AG08395 (cell line): ENCODE data around the gene DCBLD2.

Experiments
- DNase-seq: peaks from one replicate; pipeline ENCODE4 v3.0.0; 2012; ENCODE audit warnings: mixed read lengths, low spot score

DCBLD2 gene

DNA sequence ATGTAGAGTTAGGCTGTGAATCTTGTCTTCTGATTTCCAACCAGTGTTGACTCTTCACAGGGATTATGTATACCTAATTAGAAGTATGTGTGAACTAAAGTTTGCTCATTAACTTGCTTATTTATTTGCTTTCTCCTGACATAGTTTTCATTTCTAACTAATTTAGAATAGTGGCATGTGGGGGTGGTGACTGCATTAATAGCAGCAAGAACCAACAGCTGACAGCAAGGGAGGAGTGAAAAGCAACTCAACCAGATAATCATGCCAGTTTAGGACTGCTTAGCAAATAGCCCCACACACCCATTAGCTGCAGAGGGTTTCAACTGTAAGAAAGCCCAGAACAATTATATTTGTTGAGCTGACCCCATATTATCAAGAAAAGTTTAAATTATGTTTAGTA, 134.6 kb downstream of the DCBLD2 start:
- no peak for DNase-seq

DNA sequence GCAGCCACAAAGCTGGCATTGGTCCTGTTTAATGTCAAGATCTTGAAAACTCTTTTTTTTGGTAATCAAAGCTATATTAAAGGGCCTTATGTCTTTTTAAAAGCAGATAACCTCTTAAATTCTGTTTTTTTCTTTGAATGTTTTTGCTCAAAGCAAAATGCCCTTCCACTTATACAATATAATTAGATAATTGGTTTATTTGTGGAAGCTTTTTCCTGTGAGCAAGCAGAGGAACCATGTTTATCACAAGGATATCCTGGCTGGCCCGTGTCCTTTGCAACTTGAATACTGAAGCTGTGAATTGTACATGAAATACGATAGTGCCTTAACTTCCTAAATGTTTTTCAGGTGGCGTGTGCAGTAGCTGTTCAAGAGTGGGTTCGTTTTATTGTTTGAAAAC, 135.8 kb downstream of the DCBLD2 start:
- no peak for DNase-seq

DNA sequence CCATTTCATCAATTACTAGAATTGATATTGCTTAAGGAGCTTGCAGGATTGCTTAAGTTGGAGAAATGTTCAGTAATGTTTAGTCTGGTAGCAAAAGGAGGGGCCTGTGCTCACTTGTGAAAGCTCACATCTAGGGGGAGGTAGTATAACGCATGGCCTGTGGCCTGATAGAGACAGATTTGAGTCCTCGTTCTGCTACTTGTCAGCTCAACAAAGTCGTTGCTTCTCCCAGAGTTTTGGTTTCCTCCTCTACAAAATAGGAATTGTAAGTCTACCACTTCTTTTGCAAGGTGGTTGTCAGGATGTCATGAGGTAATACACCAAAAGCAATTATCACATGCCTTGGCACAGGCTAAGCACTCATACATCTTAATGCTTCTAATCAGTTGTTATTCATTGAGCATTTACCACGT, 137.0 kb downstream of the DCBLD2 start:
- DNase-seq, result no peak

DNA sequence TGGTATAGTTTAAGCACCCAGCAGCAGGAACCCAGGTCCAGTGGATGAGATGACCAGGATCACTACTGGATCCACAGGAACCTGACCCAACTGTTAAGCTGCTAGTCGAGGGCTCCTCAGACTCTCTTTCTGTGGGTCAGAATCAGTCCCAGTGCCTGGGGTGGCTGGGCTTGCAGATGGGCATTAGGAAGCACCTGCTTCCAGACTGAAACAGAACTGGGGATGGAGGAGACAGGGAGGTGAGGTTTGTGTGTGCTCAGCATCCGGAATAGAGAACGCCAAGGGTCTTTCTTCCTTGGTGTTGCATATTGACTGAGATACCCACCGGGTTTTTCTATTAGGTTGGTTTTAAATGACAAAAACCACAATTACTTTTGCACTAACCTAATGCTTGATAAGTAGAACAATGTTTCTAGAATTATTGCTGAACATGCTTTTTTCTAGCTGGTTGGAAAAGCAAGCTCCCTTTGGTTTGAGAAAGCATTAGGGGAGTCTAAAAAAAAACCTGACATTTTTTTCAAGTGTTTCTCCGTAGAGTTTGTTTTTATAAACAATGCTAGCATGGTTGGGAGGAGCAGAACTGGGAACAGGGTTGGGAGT, 137.6 kb downstream of the DCBLD2 start:
- no peak for DNase-seq

DNA sequence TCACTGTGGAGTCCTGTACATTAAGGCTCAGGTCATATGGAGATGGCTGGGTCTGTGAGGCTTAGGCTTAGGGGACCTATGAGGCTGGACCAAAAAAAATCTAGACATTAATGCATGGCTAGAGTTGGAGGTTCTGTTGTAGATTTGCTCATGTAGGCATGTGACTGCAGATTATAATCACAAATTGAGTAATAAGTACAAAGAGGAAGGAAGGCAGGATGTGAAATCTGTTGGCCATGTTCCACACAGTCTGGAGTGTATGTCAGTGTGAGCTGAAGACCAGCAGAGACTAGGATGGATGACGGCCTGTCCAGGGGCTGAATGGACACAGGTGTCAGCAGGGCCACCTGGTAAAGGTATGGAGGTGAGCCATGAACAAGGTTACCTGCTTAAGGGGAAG, 138.4 kb downstream of the DCBLD2 start, which contains the start of gene ST3GAL6:
Gene ST3GAL6, plus strand, starts transcription at position 265 of the 400 bp plus-strand sequence. CDS start 5,101 bp downstream, outside the sequence.
- DNase-seq, result no peak

DNA sequence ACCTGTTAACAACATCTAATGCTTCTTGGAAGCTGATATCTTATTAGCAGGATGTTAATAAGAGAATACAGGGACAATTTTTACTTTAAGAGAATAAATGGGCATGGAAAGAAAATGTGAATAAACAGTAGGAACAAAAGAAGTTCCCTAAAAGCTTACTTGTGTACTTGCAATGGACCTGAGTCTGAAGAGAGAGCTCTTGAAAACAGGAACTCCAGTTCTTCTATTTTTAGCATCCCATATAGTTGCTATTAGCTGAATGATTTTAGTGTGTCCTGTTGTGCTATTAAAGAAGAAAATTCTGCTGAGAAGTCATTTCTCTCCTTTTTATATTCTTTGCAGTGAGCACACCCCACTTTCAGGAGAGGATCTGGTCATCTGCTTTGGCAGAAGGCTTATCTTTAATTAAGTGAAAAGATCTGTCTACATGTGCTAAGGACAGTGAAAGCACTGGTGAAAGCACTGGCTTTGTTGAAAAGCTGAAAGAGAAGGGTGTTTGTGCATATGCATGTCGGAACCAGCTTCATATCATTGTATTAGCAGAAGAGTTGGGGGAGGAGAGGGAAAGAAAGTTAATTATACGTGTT, 139.8 kb downstream of the DCBLD2 start:
- no peak for DNase-seq

DNA sequence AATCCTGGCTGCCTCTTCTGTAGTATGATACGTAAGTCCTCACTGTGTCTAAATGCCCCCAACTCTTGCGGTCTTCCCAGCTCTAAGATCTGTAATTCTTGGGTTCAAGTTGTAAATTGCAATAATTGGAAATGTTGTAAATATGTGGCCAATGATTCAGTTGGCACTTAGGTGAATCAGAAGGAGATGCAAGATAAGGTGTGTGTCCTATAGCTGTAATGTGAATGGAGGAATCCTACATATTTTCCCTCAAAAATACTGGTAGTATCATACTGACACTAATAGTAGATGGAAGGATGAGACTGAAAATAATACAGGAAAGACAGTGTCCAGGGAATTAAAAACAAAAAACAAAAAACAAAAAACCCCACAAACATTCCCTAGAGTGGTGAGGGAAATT, 141.9 kb downstream of the DCBLD2 start:
- DNase-seq, result no peak

DNA sequence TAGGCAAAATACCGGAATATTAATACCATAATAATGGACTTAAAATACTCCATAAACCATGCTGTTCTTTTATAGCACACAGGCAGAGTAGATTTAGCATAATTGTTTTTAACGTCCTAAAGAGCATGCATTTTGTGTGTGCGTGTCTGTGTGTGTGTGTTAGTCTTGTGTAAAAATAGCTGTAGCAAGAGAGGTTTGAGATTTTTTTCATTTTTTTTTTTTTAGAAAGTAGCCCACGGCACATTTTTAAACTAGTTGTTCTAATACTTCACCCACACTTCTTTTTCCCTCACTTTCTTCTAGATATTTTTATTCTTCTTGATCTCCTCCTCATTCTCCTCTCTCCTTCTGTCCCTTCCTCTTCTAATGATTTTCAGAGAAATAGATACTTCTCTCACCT, 145.9 kb downstream of the DCBLD2 start:
- DNase-seq, result no peak

DNA sequence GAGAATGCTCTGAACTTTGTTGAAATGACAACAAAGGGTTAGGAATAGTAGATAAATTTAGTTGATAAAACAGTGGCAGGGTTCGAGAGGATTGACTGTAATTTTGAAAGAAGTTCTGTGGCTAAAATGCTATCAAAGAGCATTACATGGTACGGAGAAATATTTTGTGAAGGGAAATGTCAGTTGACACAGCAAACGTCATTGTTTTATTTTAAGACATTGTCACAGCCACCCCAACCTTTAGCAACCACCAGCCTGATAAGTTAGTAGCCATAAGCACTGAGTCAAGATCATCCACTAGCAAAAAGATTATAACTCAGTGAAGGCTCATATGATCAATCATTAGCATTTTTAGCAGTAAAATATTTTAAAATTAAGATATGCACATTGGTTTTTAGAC, 147.0 kb downstream of the DCBLD2 start:
- DNase-seq, result no peak

DNA sequence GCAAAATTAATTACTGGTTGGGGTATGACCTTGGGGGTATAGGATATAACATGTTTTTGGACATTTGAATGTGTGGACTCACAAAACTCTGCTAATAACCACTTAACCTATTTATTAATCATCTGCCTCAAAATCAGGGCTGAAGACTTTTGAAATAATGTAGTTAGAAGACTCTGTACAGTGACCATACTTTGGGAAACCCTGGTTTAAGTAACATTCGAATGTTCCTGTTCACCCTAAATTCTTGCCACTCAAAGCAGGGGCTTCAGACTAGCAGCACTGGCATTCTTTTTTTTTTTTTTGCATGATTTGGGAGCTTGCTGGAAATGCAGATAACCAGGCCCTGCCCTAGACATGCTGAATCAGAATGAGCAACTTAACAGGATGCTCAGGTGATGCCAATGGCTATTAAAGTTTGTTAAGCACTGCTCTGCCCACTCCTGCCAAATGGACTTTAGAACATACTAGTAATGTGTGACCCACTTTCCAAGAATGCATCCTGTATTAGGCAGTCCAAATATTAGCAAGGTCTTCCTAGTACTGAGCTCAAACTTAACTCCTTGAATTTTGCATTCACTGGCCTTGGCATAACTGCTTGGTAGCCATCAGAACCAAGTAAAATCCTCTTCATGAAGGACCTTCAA, 151.1 kb downstream of the DCBLD2 start:
- DNase-seq, result no peak

DNA sequence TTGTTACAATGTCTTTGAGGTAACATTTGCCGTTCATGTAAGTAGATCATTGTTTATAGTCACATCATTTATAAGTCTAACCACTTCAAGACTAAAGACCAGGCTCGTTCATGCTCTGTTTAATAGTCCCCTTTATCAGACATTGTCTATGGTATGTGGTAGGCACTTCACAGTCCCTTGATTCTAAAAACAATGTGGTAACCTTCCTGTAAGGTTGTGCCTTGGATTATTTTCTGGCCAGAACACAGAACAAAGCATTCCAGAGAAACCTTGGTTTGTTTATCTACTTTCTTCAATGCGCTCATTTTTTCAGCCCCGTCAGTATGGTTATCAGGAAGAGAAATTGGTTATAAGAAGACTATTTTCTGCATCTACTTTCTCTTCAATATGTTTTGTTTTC, 154.6 kb downstream of the DCBLD2 start:
- DNase-seq, result no peak

DNA sequence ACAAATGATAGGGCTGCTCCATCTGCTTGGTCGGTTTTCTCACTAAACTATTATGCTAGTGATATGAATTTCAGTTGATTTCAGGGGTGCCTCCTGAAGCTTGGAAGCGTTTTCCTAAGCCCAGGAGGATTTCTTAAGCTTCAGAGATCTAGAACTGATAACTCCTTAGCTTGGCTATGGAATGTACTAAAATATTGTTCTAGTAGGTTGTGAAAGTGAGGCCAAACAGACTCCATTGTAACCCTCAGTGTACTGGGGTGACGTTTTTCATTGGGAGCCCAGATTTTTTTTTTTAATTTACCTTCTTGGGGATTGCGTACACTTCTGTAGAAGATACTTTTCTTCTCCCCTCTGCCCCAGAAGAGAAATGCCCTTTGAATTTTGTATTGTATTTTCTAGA, 155.4 kb downstream of the DCBLD2 start:
- no peak for DNase-seq
